GM12878 (cell line): ENCODE data around the gene CYP4V2. TPM values are rescaled to one million over a fixed set of nuclear protein-coding genes. Genes with fewer than 3 reads are reported as not detected.

ENCODE experiments used
- ATAC-seq: fragments of 200-7000 bp; cut with Tn5 transposase; 3 replicates; pipeline ENCODE4 v1.9.1; 2020; ENCODE audit warnings: mild to moderate bottlenecking, moderate library complexity
- BruUV-seq: library from RNA; stranded (reverse); fragments of 400-500 nt; replicated peaks from 2 replicates; lab custom pipeline; 2021; lab: Mats Ljungman, UMichigan
- CTCF ChIA-PET: fragments of 300-600 bp; sonication (Branson Sonifier 250); formaldehyde crosslinking; extraction: SDS; loops from one replicate; lab custom pipeline; 2021; ENCODE audit warnings: inconsistent platforms; lab: Yijun Ruan, JAX
- POLR2A ChIA-PET: fragments of 350-600 bp; formaldehyde crosslinking; extraction: SDS; loops from one replicate; lab custom pipeline; 2021; ENCODE audit warnings: inconsistent platforms; lab: Charles Lee
- RAD21 ChIA-PET: fragments of 300-600 bp; sonication (Branson Sonifier 250); formaldehyde crosslinking; loops from one replicate; lab custom pipeline; 2023; ENCODE audit warnings: antibody characterized with exemption; ENCODE audit not compliant: unreplicated experiment; lab: Charles Lee
- SMC1A ChIA-PET: fragments of 300-600 bp; sonication (Branson Sonifier 250); formaldehyde crosslinking; loops from one replicate; lab custom pipeline; 2023; ENCODE audit not compliant: unreplicated experiment, uncharacterized antibody; lab: Charles Lee
- DNase-seq: peaks from one replicate; pipeline ENCODE4 v3.0.0-alpha.2; 2011; ENCODE audit warnings: low read depth, low spot score
- FAIRE-seq: peaks from 3 replicates; lab custom pipeline; 2011; peaks lifted over from hg19 to GRCh38; lab: Jason Lieb, UNC
- H2AFZ ChIP-seq: 2 replicates; pipeline ENCODE4 v1.6.0; 2011; ENCODE audit warnings: low read depth, low read length, control low read depth; ENCODE audit not compliant: control insufficient read depth
- H3K27ac ChIP-seq: 2 replicates; pipeline ENCODE4 v1.5.1; 2011; ENCODE audit warnings: control low read depth; ENCODE audit not compliant: control insufficient read depth, insufficient read depth
- H3K27me3 ChIP-seq, 2 experiments: replicated peaks in 1 of 2; 2 replicates each; pipeline versions ENCODE4 v1.6.0 to v1.6.1; 2011; ENCODE audit warnings: low read length in 1 of 2; ENCODE audit not compliant: control insufficient read depth in 2 of 2, insufficient read depth in 2 of 2
- H3K36me3 ChIP-seq, 2 experiments: 2 replicates each; pipeline ENCODE4 v1.5.1; 2011; ENCODE audit warnings: low read length in 1 of 2; ENCODE audit not compliant: control insufficient read depth in 2 of 2, insufficient read depth in 2 of 2
- H3K4me1 ChIP-seq: 2 replicates; pipeline ENCODE4 v1.6.1; 2011; ENCODE audit warnings: mild to moderate bottlenecking, low read length, moderate library complexity, mixed read lengths; ENCODE audit not compliant: control insufficient read depth, insufficient read depth
- H3K4me2 ChIP-seq: 2 replicates; pipeline ENCODE4 v1.6.0; 2011; ENCODE audit warnings: control low read depth; ENCODE audit not compliant: control insufficient read depth, insufficient read depth
- H3K4me3 ChIP-seq: fragments of 200-600 bp; sonication (generic); 2 replicates; pipeline ENCODE4 v1.5.1; 2016
- H3K79me2 ChIP-seq: 2 replicates; pipeline ENCODE4 v1.6.0; 2011; ENCODE audit warnings: low read length; ENCODE audit not compliant: control insufficient read depth, insufficient read depth
- H3K9ac ChIP-seq: 2 replicates; pipeline ENCODE4 v1.8.0; 2011; ENCODE audit warnings: low read length, control low read depth, mixed read lengths; ENCODE audit not compliant: control insufficient read depth, insufficient read depth
- H3K9me3 ChIP-seq: replicated peaks from 3 replicates; pipeline ENCODE4 v1.5.1; 2011; ENCODE audit warnings: mild to moderate bottlenecking, low read length; ENCODE audit not compliant: control insufficient read depth, insufficient read depth
- H4K20me1 ChIP-seq: 2 replicates; pipeline ENCODE4 v1.6.0; 2011; ENCODE audit not compliant: control insufficient read depth, insufficient read depth
- CEBPZ ChIP-seq: fragments of 150-350 bp; IDR thresholded peaks from 2 replicates; pipeline ENCODE4 v1.6.1; 2016; ENCODE audit warnings: low read depth, low read length
- CHD4 ChIP-seq: fragments of 200-600 bp; sonication (generic); IDR thresholded peaks from 2 replicates; pipeline ENCODE4 v1.6.1; 2016; ENCODE audit warnings: mild to moderate bottlenecking
- CTCF ChIP-seq, 3 experiments: IDR thresholded peaks in 2 of 3; conservative IDR thresholded peaks in 1 of 3; 2 replicates each; pipeline ENCODE4 v1.5.1; 2011; ENCODE audit warnings: low read depth in 3 of 3, low read length in 3 of 3, mild to moderate bottlenecking in 3 of 3, control low read depth in 2 of 3, moderate library complexity in 2 of 3, inconsistent platforms in 1 of 3, mixed read lengths in 1 of 3; ENCODE audit not compliant: control insufficient read depth in 2 of 3, insufficient read depth in 1 of 3; ENCODE audit errors: extremely low read depth in 1 of 3
- EGR1 ChIP-seq, 2 experiments: IDR thresholded peaks; 1 replicate in 1 of 2; 2 replicates in 1 of 2; pipeline ENCODE4 v1.6.1; 2011 to 2012; ENCODE audit warnings: low read depth in 2 of 2, low read length in 2 of 2, borderline replicate concordance in 1 of 2, mild to moderate bottlenecking in 1 of 2, moderate library complexity in 1 of 2
- MEF2A ChIP-seq: IDR thresholded peaks from 2 replicates; pipeline ENCODE4 v1.6.1; 2011; ENCODE audit warnings: low read depth, mild to moderate bottlenecking, low read length, moderate library complexity; ENCODE audit not compliant: insufficient read depth
- MYB ChIP-seq: fragments of 150-350 bp; IDR thresholded peaks from 2 replicates; pipeline ENCODE4 v1.6.1; 2014; ENCODE audit warnings: mild to moderate bottlenecking, low read depth, low read length, borderline replicate concordance
- PAX5 ChIP-seq: IDR thresholded peaks from 2 replicates; pipeline ENCODE4 v1.6.1; 2011; ENCODE audit warnings: low read depth, low read length, borderline replicate concordance
- POLR2AphosphoS5 ChIP-seq: IDR thresholded peaks from 2 replicates; pipeline ENCODE4 v1.6.1; 2011; ENCODE audit warnings: mild to moderate bottlenecking, low read length, inconsistent platforms
- RAD51 ChIP-seq: fragments of 450-650 bp; IDR thresholded peaks from 2 replicates; pipeline ENCODE4 v1.6.1; 2016; ENCODE audit warnings: moderate library complexity, mild to moderate bottlenecking, inconsistent platforms
- SP1 ChIP-seq: IDR thresholded peaks from one replicate; pipeline ENCODE4 v1.6.1; 2011; ENCODE audit warnings: low read depth, low read length
- STAT1 ChIP-seq: fragments of 450-650 bp; conservative IDR thresholded peaks from 2 replicates; pipeline ENCODE4 v1.6.1; 2014; ENCODE audit warnings: antibody characterized with exemption, mild to moderate bottlenecking
- YY1 ChIP-seq: IDR thresholded peaks from 2 replicates; pipeline ENCODE4 v1.6.1; 2011; ENCODE audit warnings: low read depth, mild to moderate bottlenecking, low read length
- ZNF274 ChIP-seq: IDR thresholded peaks from one replicate; pipeline ENCODE4 v1.8.0; 2011; ENCODE audit not compliant: insufficient read length, insufficient read depth
- WGBS: methylation state at CpG from one replicate; pipeline ENCODE4 v1.1.6; 2016; ENCODE audit warnings: low lambda C conversion rate; ENCODE audit not compliant: insufficient replicate concordance, insufficient coverage; ENCODE audit errors: missing lambda C conversion rate; 5-methylcytosine and 5-hydroxymethylcytosine counted together
- in situ Hi-C: fragments of 300-500 bp; cut with MboI; formaldehyde crosslinking; loops from 9 replicates; pipeline ENCODE4 v1.14.3; 2018; ENCODE audit warnings: mixed read lengths
- intact Hi-C: fragments of 100-400 bp; cut with micrococcal nuclease; formaldehyde crosslinking; loops from one replicate; pipeline ENCODE4 v1.14.2; 2022; ENCODE audit not compliant: unreplicated experiment
- polyA plus RNA-seq, 11 experiments: library from polyadenylated mRNA; depleted of rRNA in 4 of 11; unstranded in 6 of 11; stranded (reverse) in 5 of 11; fragments of >200 nt; fragmentation: Nextera tagmentation in 4 of 11; fragmentation: Illumina TruSeq in 1 of 11; extraction: Ambion mirVana in 4 of 11; extraction: Trizol in 1 of 11; gene quantifications; 1 replicate in 1 of 11; 2 replicates in 10 of 11; pipeline versions ENCODE4 v1.2.1 to v1.2.3, GENCODE V29; 2011 to 2016; ENCODE audit warnings: inconsistent platforms in 2 of 11, missing spikeins in 2 of 11, low read depth in 1 of 11
- total RNA-seq, 4 experiments: library from RNA; depleted of rRNA in 3 of 4; stranded (reverse); fragments of >200 nt in 3 of 4; fragmentation: Illumina TruSeq in 1 of 4; extraction: Trizol in 1 of 4; gene quantifications; 2 replicates each; pipeline versions ENCODE4 v1.2.1 to v1.2.3, GENCODE V29; 2013 to 2021

CYP4V2 gene
- total and polyA plus RNA-seq, 10 of the 15 experiments (the other 5 are each of a cell fraction or from before 2014, with no cell fraction given) = 1.2 to 8.2 (median 6.8) TPM

- H3K4me3 ChIP-seq = no peak overlapping the region
- no TSS peak for BruUV-seq
- SMC1A ChIA-PET = no interaction called here
- no peak for FAIRE-seq
- in situ Hi-C loops (no loop called here), intact Hi-C loops (no loop called here)
- 86% methylated on average over 9 of the region's 9 CpGs for WGBS
- CTCF ChIA-PET = interaction anchor here (0.9 kb wide), 1 partner anchor 9 kb away, joined by 3 read pairs; no protein-coding TSS in a partner anchor
- no peaks in the 10 kb centered on the region; a peak in 1 of 4 replicates for H3K27me3 ChIP-seq
- no peak overlapping the region for H2AFZ ChIP-seq
- H4K20me1 ChIP-seq = no peaks in the 10 kb centered on the region
- no peaks in the 10 kb centered on the region for H3K79me2 ChIP-seq
- H3K36me3 ChIP-seq = no peaks in the 10 kb centered on the region
- H3K4me2 ChIP-seq = no peak overlapping the region
- H3K4me1 ChIP-seq = no peaks in the 10 kb centered on the region
- no peak for TF ChIP-seq CEBPZ
- no peak for TF ChIP-seq CHD4
- no peak for TF ChIP-seq ZNF274
- TF ChIP-seq SP1 = no peak
- no peak for TF ChIP-seq MYB
- TF ChIP-seq PAX5 = no peak
- no peak for TF ChIP-seq YY1
- no peak for TF ChIP-seq POLR2AphosphoS5
- TF ChIP-seq EGR1 (IDR thresholded peaks at IDR 0.05; ENCODE audit: borderline replicate concordance in 1 of 2, low read depth in 2 of 2, low read length in 2 of 2) = no peak
- TF ChIP-seq STAT1 = no peak
- no peak for TF ChIP-seq RAD51
- no peak for TF ChIP-seq MEF2A
- TF ChIP-seq CTCF (IDR thresholded peaks at IDR 0.05 in 2 of 3, conservative IDR thresholded peaks at IDR 0.05 in 1 of 3; ENCODE audit: control insufficient read depth in 2 of 3, extremely low read depth in 1 of 3, insufficient read depth in 1 of 3, low read depth in 3 of 3, low read length in 3 of 3) = no peak
- POLR2A ChIA-PET = no interaction called here
- no peaks in the 10 kb centered on the region for H3K9me3 ChIP-seq
- H3K9ac ChIP-seq = no peak overlapping the region
- RAD21 ChIA-PET = no interaction called here
- no peak for DNase-seq
- no peak for ATAC-seq
- H3K27ac ChIP-seq = no peak overlapping the region
Measured at GRCh38 chr4:186168750-186169149, 22.6 kb upstream of the CYP4V2 start.
